ENCODE data around the gene ZNF436.
"Not testable (repeated sequence)": the region's sequence is repeated elsewhere in the genome, so short reads cannot be mapped to it uniquely, and the experiment has no call there.

ZNF436 gene

DNA sequence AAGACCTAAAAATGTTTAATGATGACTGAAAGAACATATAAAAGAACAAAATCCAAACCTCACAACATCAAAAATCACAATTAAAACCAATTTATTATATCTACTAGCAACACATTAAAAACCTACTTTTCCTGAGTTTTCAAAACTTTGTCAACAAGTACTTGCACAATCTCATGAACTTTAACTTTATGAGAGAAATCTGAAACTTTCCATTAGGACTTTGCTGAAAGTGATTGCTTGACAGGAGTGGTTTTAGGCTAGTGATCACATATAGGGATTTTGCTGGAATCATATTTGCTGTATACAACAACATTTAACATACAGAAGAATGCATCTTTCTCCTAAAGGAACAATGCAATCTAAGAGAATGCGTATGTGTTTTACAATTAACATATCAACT lies 38.8 kb downstream of the ZNF436 start:
- TF ChIP-seq, protein P1, sequence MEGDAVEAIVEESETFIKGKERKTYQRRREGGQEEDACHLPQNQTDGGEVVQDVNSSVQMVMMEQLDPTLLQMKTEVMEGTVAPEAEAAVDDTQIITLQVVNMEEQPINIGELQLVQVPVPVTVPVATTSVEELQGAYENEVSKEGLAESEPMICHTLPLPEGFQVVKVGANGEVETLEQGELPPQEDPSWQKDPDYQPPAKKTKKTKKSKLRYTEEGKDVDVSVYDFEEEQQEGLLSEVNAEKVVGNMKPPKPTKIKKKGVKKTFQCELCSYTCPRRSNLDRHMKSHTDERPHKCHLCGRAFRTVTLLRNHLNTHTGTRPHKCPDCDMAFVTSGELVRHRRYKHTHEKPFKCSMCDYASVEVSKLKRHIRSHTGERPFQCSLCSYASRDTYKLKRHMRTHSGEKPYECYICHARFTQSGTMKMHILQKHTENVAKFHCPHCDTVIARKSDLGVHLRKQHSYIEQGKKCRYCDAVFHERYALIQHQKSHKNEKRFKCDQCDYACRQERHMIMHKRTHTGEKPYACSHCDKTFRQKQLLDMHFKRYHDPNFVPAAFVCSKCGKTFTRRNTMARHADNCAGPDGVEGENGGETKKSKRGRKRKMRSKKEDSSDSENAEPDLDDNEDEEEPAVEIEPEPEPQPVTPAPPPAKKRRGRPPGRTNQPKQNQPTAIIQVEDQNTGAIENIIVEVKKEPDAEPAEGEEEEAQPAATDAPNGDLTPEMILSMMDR (IDR thresholded peaks at IDR 0.05; ENCODE audit: extremely low read depth, insufficient read depth, missing control alignments): no peak
- in situ Hi-C loops (cut with MboI; ENCODE audit: low pct_unique_long_range_greater_than_20kb, low sequenced_read_pairs, unreplicated experiment): no loop called here
- DNase-seq (ENCODE audit: low spot score): no peak

DNA sequence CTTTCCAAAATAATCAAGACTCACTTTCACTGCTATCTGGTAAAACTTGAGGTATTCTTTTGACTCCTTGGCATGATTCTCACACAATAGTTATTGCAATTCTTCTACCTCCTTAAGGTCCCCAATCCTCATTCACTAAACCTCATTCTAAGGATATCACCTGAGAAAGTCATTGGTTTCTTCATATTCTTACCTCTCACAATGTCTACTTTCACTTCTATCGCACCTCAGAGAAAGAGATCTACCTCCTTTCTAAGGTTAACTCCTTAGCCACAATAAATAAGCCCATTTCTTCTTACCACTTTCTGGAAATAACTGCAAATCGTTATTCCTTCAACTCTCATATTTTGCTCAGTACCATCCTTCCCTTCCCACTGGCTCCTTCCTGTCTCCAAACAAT lies 44.2 kb downstream of the ZNF436 start:
- DNase-seq (ENCODE audit: low spot score): no peak
- TF ChIP-seq, protein P1 (IDR thresholded peaks at IDR 0.05; ENCODE audit: extremely low read depth, insufficient read depth, missing control alignments): no peak
- in situ Hi-C loops (cut with MboI; ENCODE audit: low pct_unique_long_range_greater_than_20kb, low sequenced_read_pairs, unreplicated experiment): no loop called here

DNA sequence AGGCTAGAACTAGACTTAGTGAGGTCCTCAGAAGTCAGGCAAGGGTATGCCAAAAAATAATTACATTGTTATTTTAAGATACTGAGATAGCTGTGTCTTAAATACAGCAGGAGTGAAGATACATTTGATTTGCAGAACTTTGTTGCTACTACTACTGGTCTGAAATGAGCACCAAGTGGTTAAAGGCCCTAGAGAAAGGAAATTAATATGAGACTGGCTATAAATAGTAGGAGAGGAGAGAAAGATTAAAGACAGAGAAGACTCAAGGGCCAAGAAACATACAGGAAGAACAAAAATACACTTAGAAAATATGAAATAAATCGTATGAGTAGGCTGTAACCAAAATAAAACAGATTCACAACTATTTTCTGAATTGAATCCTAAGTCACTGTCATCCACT lies 46.9 kb downstream of the ZNF436 start:
- DNase-seq (ENCODE audit: low spot score): no peak
- in situ Hi-C loops (cut with MboI; ENCODE audit: low pct_unique_long_range_greater_than_20kb, low sequenced_read_pairs, unreplicated experiment): no loop called here
- TF ChIP-seq, protein P1 (IDR thresholded peaks at IDR 0.05; ENCODE audit: extremely low read depth, insufficient read depth, missing control alignments): no peak

DNA sequence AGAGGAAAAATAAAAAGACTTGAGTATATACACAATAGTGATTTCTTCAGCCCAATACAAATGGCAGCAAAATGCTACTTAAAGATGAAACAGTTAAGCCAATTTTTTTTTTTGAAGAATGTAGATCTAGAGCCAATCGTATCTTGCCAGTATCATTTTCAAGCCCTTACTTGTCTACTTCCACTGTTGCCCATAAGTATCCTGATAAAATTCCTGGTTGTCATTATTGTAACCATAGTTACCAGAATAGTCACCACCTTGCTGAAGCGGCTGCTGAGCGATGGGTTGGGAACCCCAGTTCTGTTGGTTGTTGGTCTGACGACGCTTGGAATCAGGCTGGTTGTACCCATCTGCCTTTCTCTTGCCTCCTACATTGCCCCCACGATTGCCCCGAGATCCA lies 59.4 kb downstream of the ZNF436 start:
- DNase-seq (ENCODE audit: low spot score); in situ Hi-C loops (cut with MboI; ENCODE audit: low pct_unique_long_range_greater_than_20kb, low sequenced_read_pairs, unreplicated experiment): not testable (repeated sequence)

Data from GM13977 (cell line).